Stimulated activated memory B cell treated with anti-CD40 and anti-IgM and Interleukin-4, amounts not matched to agents 10 μg/mL and 1 μg/mL and 100 μg/mL, for 72 hours (primary cell): ENCODE measurements around the gene UGDH.

Experiments used
- ATAC-seq: fragments of 150-1000 bp; cut with Tn5 transposase; 2 replicates; pipeline ENCODE4 v1.10.0; 2021
- H3K27ac Mint-ChIP-seq: one replicate; pipeline ENCODE4 v1.8.0; 2022; ENCODE audit warnings: mild to moderate bottlenecking, mixed read lengths
- H3K27me3 Mint-ChIP-seq: one replicate; pipeline ENCODE4 v1.8.0; 2022; ENCODE audit warnings: mixed read lengths
- H3K36me3 Mint-ChIP-seq: one replicate; pipeline ENCODE4 v1.8.0; 2022; ENCODE audit warnings: mixed read lengths
- H3K4me1 Mint-ChIP-seq: one replicate; pipeline ENCODE4 v1.8.0; 2022; ENCODE audit warnings: mixed read lengths
- H3K4me3 Mint-ChIP-seq: one replicate; pipeline ENCODE4 v1.8.0; 2022; ENCODE audit warnings: mild to moderate bottlenecking, moderate library complexity, mixed read lengths
- H3K9me3 Mint-ChIP-seq: one replicate; pipeline ENCODE4 v1.8.0; 2022; ENCODE audit warnings: mixed read lengths

UGDH gene

GRCh38 chr4:39456946-39457763 is 70.1 kb downstream of the UGDH start:
- Mint-ChIP-seq H3K27me3 (no peaks in the 10 kb centered on the region), H3K27ac (peak overlapping the region; percentile 100), H3K9me3 (no peaks in the 10 kb centered on the region), H3K36me3 (peaks cover 52% of the 10 kb centered on the region), H3K4me1 (peaks cover 23% of the 10 kb centered on the region), H3K4me3 (peak overlapping the region; percentile 98)
- no peak for ATAC-seq

DNA sequence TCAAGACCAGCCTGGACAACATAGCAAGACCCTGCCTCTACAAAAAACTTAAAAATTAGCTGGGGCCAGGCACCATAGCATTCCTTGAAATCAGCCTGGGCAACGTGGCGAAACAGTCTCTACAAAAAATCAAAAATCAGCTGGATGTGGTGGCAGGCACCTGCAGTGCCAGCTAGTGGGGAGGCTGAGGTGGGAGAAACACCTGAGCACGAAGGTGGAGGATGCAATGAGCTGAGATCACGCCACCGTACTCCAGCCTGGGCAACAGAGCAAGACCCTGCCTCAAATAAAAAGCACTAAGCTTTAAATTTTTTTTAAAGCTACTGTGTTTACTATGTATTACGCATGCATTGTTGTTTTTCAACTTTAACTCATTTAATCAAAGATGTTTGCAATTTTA is 71.8 kb downstream of the UGDH start:
- Mint-ChIP-seq H3K4me1 (peaks cover 31% of the 10 kb centered on the region), H3K36me3 (peaks cover 65% of the 10 kb centered on the region)

GRCh38 chr4:39453738-39454137 is 73.5 kb downstream of the UGDH start:
- H3K36me3 Mint-ChIP-seq: peaks cover 66% of the 10 kb centered on the region
- no peak for ATAC-seq
- H3K27me3 Mint-ChIP-seq: no peaks in the 10 kb centered on the region
- peaks cover 35% of the 10 kb centered on the region for H3K4me1 Mint-ChIP-seq
- no peak overlapping the region for H3K27ac Mint-ChIP-seq
- no peaks in the 10 kb centered on the region for H3K9me3 Mint-ChIP-seq
- no peak overlapping the region for H3K4me3 Mint-ChIP-seq

More for the DNA sequence above, 71.8 kb downstream of the UGDH start:
- Mint-ChIP-seq H3K4me3 (no peak overlapping the region), H3K9me3 (no peaks in the 10 kb centered on the region), H3K27me3 (no peaks in the 10 kb centered on the region), H3K27ac (no peak overlapping the region)
- ATAC-seq: no peak

- no peak overlapping the region for H3K27ac Mint-ChIP-seq
- peaks cover 31% of the 10 kb centered on the region for H3K4me1 Mint-ChIP-seq
- H3K36me3 Mint-ChIP-seq: peaks cover 60% of the 10 kb centered on the region
- ATAC-seq: no peak
- H3K9me3 Mint-ChIP-seq: no peaks in the 10 kb centered on the region
- H3K27me3 Mint-ChIP-seq: no peaks in the 10 kb centered on the region
- H3K4me3 Mint-ChIP-seq: no peak overlapping the region
These were observed 74.2 kb downstream of the UGDH start for GRCh38 chr4:39452860-39453587.

DNA sequence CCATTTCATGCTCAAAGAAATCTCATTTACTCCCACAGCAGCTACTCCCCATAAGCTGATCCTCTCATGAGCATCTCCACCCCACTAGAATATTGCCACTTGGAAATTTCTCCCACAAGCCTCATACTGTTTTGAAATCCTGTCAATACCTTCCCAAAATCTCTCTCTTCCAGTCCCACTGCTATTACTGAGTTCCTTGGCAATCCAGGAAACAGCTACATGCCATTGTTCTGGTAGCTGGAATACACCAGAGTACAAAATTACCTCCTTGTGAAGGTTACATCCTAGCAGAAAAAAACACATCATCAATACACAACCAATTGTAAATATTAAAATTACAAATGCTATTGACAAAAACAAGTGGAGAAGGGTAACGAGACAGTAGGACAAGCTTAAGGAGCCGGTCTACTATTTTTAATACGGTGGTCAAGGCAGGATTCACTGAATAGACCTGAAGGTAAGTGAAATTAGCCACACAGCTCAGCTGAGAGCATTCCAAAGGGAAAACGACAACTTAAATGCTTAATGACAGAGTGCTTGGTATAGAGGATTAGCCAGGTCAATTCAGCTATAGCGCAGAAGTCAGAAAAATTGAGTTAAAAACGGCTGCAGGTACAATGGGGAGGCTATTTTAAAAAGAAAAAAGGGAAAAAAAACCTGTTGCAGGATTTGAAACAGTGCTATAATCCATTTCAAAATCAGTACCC is 74.9 kb downstream of the UGDH start:
- Mint-ChIP-seq H3K27me3 (no peaks in the 10 kb centered on the region), H3K4me1 (peaks cover 30% of the 10 kb centered on the region), H3K27ac (no peak overlapping the region), H3K36me3 (peaks cover 52% of the 10 kb centered on the region), H3K4me3 (no peak overlapping the region), H3K9me3 (no peaks in the 10 kb centered on the region)
- no peak for ATAC-seq

DNA sequence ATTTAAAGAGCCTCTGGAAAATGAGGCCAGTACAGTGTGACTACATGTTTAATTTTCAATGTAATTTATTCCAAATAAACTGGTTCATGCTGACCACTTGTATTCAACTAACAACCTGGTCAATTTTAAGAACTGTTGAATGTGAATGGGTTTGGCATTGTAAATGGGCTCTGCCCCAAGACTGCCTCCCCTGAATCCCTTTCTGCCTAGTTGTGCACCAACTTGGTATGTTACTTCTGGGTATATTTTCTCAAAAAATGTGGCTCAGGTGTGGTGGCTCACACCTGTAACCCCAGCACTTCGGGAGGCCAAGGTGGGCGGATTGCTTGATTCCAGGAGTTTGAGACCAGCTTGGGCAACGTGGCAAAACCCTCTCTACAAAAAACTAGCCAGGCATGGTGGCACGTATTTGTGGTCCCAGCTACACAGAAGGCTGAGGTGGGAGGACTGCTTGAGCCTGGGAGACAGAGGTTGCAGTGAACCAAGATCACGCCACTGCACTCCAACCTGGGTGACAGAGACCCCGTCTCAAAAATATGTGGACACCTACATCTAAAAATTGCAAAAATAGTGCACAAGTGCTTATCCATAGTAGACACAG is 75.7 kb downstream of the UGDH start:
- H3K4me1 Mint-ChIP-seq: peaks cover 30% of the 10 kb centered on the region
- no peaks in the 10 kb centered on the region for H3K27me3 Mint-ChIP-seq
- no peak overlapping the region for H3K27ac Mint-ChIP-seq
- H3K9me3 Mint-ChIP-seq: no peaks in the 10 kb centered on the region
- no peak overlapping the region for H3K4me3 Mint-ChIP-seq
- peaks cover 45% of the 10 kb centered on the region for H3K36me3 Mint-ChIP-seq
- ATAC-seq: no peak

DNA sequence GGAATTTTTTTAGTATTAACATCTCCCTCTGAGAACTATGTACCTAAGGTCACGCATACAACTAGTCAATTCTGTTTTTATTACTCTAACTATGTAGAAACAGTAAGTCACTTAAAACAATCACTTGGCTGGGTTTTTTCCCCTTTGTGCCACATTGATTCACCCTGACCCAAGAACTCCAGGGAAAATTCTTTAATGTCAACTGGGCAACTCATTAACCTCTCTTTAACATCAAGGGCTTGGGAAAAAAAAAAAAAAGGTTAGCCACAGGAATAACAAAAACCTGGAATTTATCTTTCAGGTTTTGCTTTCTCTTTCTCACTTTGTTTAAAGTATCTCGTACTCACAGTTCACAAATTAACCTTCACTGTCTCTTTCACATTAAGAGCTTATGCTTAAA is 76.6 kb downstream of the UGDH start:
- Mint-ChIP-seq H3K27me3 (no peaks in the 10 kb centered on the region), H3K4me3 (no peak overlapping the region), H3K27ac (no peak overlapping the region), H3K9me3 (no peaks in the 10 kb centered on the region), H3K36me3 (peaks cover 42% of the 10 kb centered on the region), H3K4me1 (peaks cover 29% of the 10 kb centered on the region)
- no peak for ATAC-seq
